Adipose tissue (tissue), 3 donors: ENCODE data around the gene EPB42. TPM values are rescaled to one million over a fixed set of nuclear protein-coding genes. Genes with fewer than 3 reads are reported as not detected.

Experiments
- H3K27ac ChIP-seq: one replicate; pipeline ENCODE4 v1.5.1; 2013; ENCODE audit warnings: low read depth, low read length
- WGBS, 3 donors: extraction: QIAGEN DNeasy Blood & Tissue Kit; methylation state at CpG; one replicate each; pipeline ENCODE4 v1.1.7; 2013; 5-methylcytosine and 5-hydroxymethylcytosine counted together
- polyA plus RNA-seq, 3 donors: library from polyadenylated mRNA; stranded (reverse); fragments of 200-250 nt; gene quantifications; one replicate each; pipeline ENCODE4 v1.2.3, GENCODE V29; 2013
- donor health status: healthy with polysubstance abuse.
- donor health status: Bipolar disorder and iron deficiency.
- donor health status: healthy.

Gene EPB42
- 1 to 10 TPM in 1 of 3 donors, under 1 TPM in 2; 0.16 to 5.5 (median 0.45) TPM for polyA plus RNA-seq

GRCh38 chr15:43220991-43221403 lies at the start of gene EPB42:
Gene EPB42, minus strand, starts transcription at chr15:43221018. Its CDS starts 193 bp downstream, at chr15:43220825.
- WGBS, 3 donors, result 57 to 70% (median 60%) methylated on average over 3 of the region's 3 CpGs
- no peak within 1 kb of the TSS for H3K27ac ChIP-seq

- no peak overlapping the region for H3K27ac ChIP-seq
- 74 to 77% (median 75%) methylated on average over 5 of the region's 5 CpGs for WGBS, 3 donors
Measured at GRCh38 chr15:43270113-43270665, 49.4 kb upstream of the EPB42 start.

- H3K27ac ChIP-seq, result no peak overlapping the region
- WGBS, 3 donors, result 43 to 60% (median 54%) methylated on average over 11 of the region's 11 CpGs
Measured at GRCh38 chr15:43268111-43269105, 47.6 kb upstream of the EPB42 start.

- WGBS, 3 donors, result 87 to 95% (median 92%) methylated on average over 2 of the region's 2 CpGs
- H3K27ac ChIP-seq, result no peak overlapping the region
Measured at GRCh38 chr15:43267439-43267838, 46.6 kb upstream of the EPB42 start.

- 72 to 76% (median 73%) methylated on average over 8 of the region's 8 CpGs for WGBS, 3 donors
- H3K27ac ChIP-seq, result no peak within 1 kb of the TSS
Measured at GRCh38 chr15:43266834-43267233, 46.0 kb upstream of the EPB42 start, which contains the start of gene TGM5. Gene TGM5, minus strand, starts transcription at chr15:43266928. Its CDS starts 79 bp downstream, at chr15:43266849.

- WGBS, 3 donors, result 86 to 97% (median 92%) methylated on average over 2 of the region's 2 CpGs
- H3K27ac ChIP-seq, result no peak overlapping the region
Measured at GRCh38 chr15:43266386-43266785, 45.6 kb upstream of the EPB42 start.

GRCh38 chr15:43260011-43260615 lies 39.3 kb upstream of the EPB42 start:
- 80 to 91% (median 90%) methylated on average over 19 of the region's 19 CpGs for WGBS, 3 donors
- no peak overlapping the region for H3K27ac ChIP-seq

- no peak overlapping the region for H3K27ac ChIP-seq
- WGBS, 3 donors, result 78 to 94% (median 89%) methylated on average over 8 of the region's 8 CpGs
Measured at GRCh38 chr15:43258781-43259180, 38.0 kb upstream of the EPB42 start.

- H3K27ac ChIP-seq, result no peak overlapping the region
- WGBS, 3 donors, result 76 to 93% (median 86%) methylated on average over 7 of the region's 7 CpGs
Measured at GRCh38 chr15:43256341-43256740, 35.5 kb upstream of the EPB42 start.

- no peak overlapping the region for H3K27ac ChIP-seq
- 62 to 73% (median 64%) methylated on average over 2 of the region's 2 CpGs for WGBS, 3 donors
Measured at GRCh38 chr15:43255376-43255775, 34.6 kb upstream of the EPB42 start.

GRCh38 chr15:43253431-43254403 lies 32.9 kb upstream of the EPB42 start:
- 51 to 53% (median 53%) methylated on average over 15 of the region's 15 CpGs for WGBS, 3 donors
- H3K27ac ChIP-seq, result no peak overlapping the region

GRCh38 chr15:43251871-43252250 lies 31.0 kb upstream of the EPB42 start:
- H3K27ac ChIP-seq, result no peak overlapping the region
- 72 to 91% (median 82%) methylated on average over 4 of the region's 4 CpGs for WGBS, 3 donors

GRCh38 chr15:43251185-43251870 lies 30.5 kb upstream of the EPB42 start:
- WGBS, 3 donors, result 78 to 83% (median 83%) methylated on average over 8 of the region's 8 CpGs
- H3K27ac ChIP-seq, result no peak overlapping the region

- H3K27ac ChIP-seq, result no peak overlapping the region
- 60 to 82% (median 66%) methylated on average over 2 of the region's 2 CpGs for WGBS, 3 donors
Measured at GRCh38 chr15:43250785-43251184, 30.0 kb upstream of the EPB42 start.

- H3K27ac ChIP-seq, result no peak overlapping the region
- WGBS, 3 donors, result 36 to 65% (median 51%) methylated on average over 5 of the region's 5 CpGs
Measured at GRCh38 chr15:43249699-43250203, 28.9 kb upstream of the EPB42 start.

GRCh38 chr15:43249236-43249635 lies 28.4 kb upstream of the EPB42 start:
- WGBS, 3 donors, result 56 to 72% (median 71%) methylated on average over 2 of the region's 2 CpGs
- no peak overlapping the region for H3K27ac ChIP-seq

GRCh38 chr15:43246261-43246774 lies 25.5 kb upstream of the EPB42 start:
- H3K27ac ChIP-seq, result no peak overlapping the region
- 56 to 63% (median 59%) methylated on average over 6 of the region's 6 CpGs for WGBS, 3 donors
